Central memory CD8-positive, alpha-beta T cell (primary cell): ENCODE data around the gene CAPN8.

Experiments
- ATAC-seq: fragments of 150-1000 bp; cut with Tn5 transposase; replicated peaks from 2 replicates; pipeline ENCODE4 v1.10.0; 2022; ENCODE audit warnings: mild to moderate bottlenecking, moderate FRiP score, moderate number of reproducible peaks; ENCODE audit not compliant: poor library complexity, severe bottlenecking; ENCODE audit errors: extremely low read depth
- DNase-seq, 2 donors: peaks; one replicate each; pipeline ENCODE4 v3.0.0; 2021; ENCODE audit warnings: low spot score in 2 of 2
- H3K27ac Mint-ChIP-seq: one replicate; pipeline ENCODE4 v1.8.0; 2022; ENCODE audit warnings: low read depth, mild to moderate bottlenecking, moderate library complexity, mixed read lengths
- H3K27me3 Mint-ChIP-seq: one replicate; pipeline ENCODE4 v1.8.0; 2022; ENCODE audit warnings: mixed read lengths
- H3K36me3 Mint-ChIP-seq: one replicate; pipeline ENCODE4 v1.8.0; 2022; ENCODE audit warnings: mild to moderate bottlenecking, moderate library complexity, mixed read lengths; ENCODE audit not compliant: insufficient read depth
- H3K4me1 Mint-ChIP-seq: one replicate; pipeline ENCODE4 v1.8.0; 2022; ENCODE audit warnings: mixed read lengths
- H3K4me3 Mint-ChIP-seq: one replicate; pipeline ENCODE4 v1.8.0; 2022; ENCODE audit warnings: mild to moderate bottlenecking, moderate library complexity, mixed read lengths
- H3K9me3 Mint-ChIP-seq: one replicate; pipeline ENCODE4 v1.8.0; 2022; ENCODE audit warnings: mixed read lengths

Gene CAPN8

GRCh38 chr1:223545343-223545742 lies 120.2 kb downstream of the CAPN8 start:
- Mint-ChIP-seq H3K9me3 (peaks cover 10% of the 10 kb centered on the region), H3K4me3 (no peak overlapping the region), H3K36me3 (peaks cover 2% of the 10 kb centered on the region), H3K4me1 (no peaks in the 10 kb centered on the region), H3K27me3 (peaks cover 48% of the 10 kb centered on the region), H3K27ac (no peak overlapping the region)
- no peak for DNase-seq
- ATAC-seq: no peak

- Mint-ChIP-seq H3K27ac (no peak overlapping the region), H3K27me3 (peaks cover 44% of the 10 kb centered on the region), H3K36me3 (peaks cover 2% of the 10 kb centered on the region), H3K4me3 (no peak overlapping the region), H3K4me1 (no peaks in the 10 kb centered on the region), H3K9me3 (peaks cover 6% of the 10 kb centered on the region)
- ATAC-seq: no peak
- no peak for DNase-seq
Measured at GRCh38 chr1:223543560-223543959, 121.9 kb downstream of the CAPN8 start.

GRCh38 chr1:223542831-223543230 lies 122.7 kb downstream of the CAPN8 start:
- peaks cover 44% of the 10 kb centered on the region for H3K27me3 Mint-ChIP-seq
- peaks cover under 1% of the 10 kb centered on the region for H3K36me3 Mint-ChIP-seq
- H3K9me3 Mint-ChIP-seq: no peaks in the 10 kb centered on the region
- H3K4me1 Mint-ChIP-seq: no peaks in the 10 kb centered on the region
- no peak overlapping the region for H3K4me3 Mint-ChIP-seq
- DNase-seq (no peak), ATAC-seq (no peak)
- no peak overlapping the region for H3K27ac Mint-ChIP-seq

- H3K9me3 Mint-ChIP-seq: no peaks in the 10 kb centered on the region
- H3K4me3 Mint-ChIP-seq: no peak overlapping the region
- no peaks in the 10 kb centered on the region for H3K4me1 Mint-ChIP-seq
- DNase-seq (no peak), ATAC-seq (no peak)
- H3K27me3 Mint-ChIP-seq: peaks cover 56% of the 10 kb centered on the region
- no peak overlapping the region for H3K27ac Mint-ChIP-seq
- no peaks in the 10 kb centered on the region for H3K36me3 Mint-ChIP-seq
Measured at GRCh38 chr1:223540485-223541106, 124.9 kb downstream of the CAPN8 start.

GRCh38 chr1:223539750-223540149 lies 125.8 kb downstream of the CAPN8 start:
- H3K27ac Mint-ChIP-seq: no peak overlapping the region
- no peak for ATAC-seq
- no peaks in the 10 kb centered on the region for H3K4me1 Mint-ChIP-seq
- H3K36me3 Mint-ChIP-seq: no peaks in the 10 kb centered on the region
- no peak overlapping the region for H3K4me3 Mint-ChIP-seq
- peaks cover 57% of the 10 kb centered on the region for H3K27me3 Mint-ChIP-seq
- no peak for DNase-seq
- no peaks in the 10 kb centered on the region for H3K9me3 Mint-ChIP-seq

- DNase-seq: no peak
- no peaks in the 10 kb centered on the region for H3K36me3 Mint-ChIP-seq
- no peak for ATAC-seq
- no peaks in the 10 kb centered on the region for H3K4me1 Mint-ChIP-seq
- H3K27me3 Mint-ChIP-seq: peaks cover 54% of the 10 kb centered on the region
- no peaks in the 10 kb centered on the region for H3K9me3 Mint-ChIP-seq
- peak overlapping the region; percentile 36 for H3K27ac Mint-ChIP-seq
- no peak overlapping the region for H3K4me3 Mint-ChIP-seq
Measured at GRCh38 chr1:223538981-223539380, 126.5 kb downstream of the CAPN8 start.

- DNase-seq (no peak), ATAC-seq (no peak)
- Mint-ChIP-seq H3K4me3 (no peak overlapping the region), H3K27me3 (peaks cover 76% of the 10 kb centered on the region), H3K9me3 (no peaks in the 10 kb centered on the region), H3K36me3 (no peaks in the 10 kb centered on the region), H3K27ac (no peak overlapping the region), H3K4me1 (no peaks in the 10 kb centered on the region)
Measured at GRCh38 chr1:223535319-223535718, 130.2 kb downstream of the CAPN8 start.

GRCh38 chr1:223534677-223535076 lies 130.8 kb downstream of the CAPN8 start:
- DNase-seq (no peak), ATAC-seq (no peak)

GRCh38 chr1:223533708-223534107 lies 131.8 kb downstream of the CAPN8 start:
- Mint-ChIP-seq H3K27me3 (peaks cover 72% of the 10 kb centered on the region), H3K9me3 (no peaks in the 10 kb centered on the region), H3K4me1 (no peaks in the 10 kb centered on the region), H3K27ac (no peak overlapping the region), H3K36me3 (no peaks in the 10 kb centered on the region), H3K4me3 (no peak overlapping the region)
- ATAC-seq (no peak), DNase-seq (no peak)

More at GRCh38 chr1:223534677-223535076, 130.8 kb downstream of the CAPN8 start:
- H3K9me3 Mint-ChIP-seq: no peaks in the 10 kb centered on the region
- H3K4me3 Mint-ChIP-seq: no peak overlapping the region
- no peak overlapping the region for H3K27ac Mint-ChIP-seq
- H3K4me1 Mint-ChIP-seq: no peaks in the 10 kb centered on the region
- no peaks in the 10 kb centered on the region for H3K36me3 Mint-ChIP-seq
- H3K27me3 Mint-ChIP-seq: peaks cover 70% of the 10 kb centered on the region

GRCh38 chr1:223531742-223532341 lies 133.7 kb downstream of the CAPN8 start:
- DNase-seq (no peak), ATAC-seq (no peak)
- Mint-ChIP-seq H3K4me1 (no peaks in the 10 kb centered on the region), H3K27me3 (peaks cover 63% of the 10 kb centered on the region), H3K4me3 (no peak overlapping the region), H3K27ac (no peak overlapping the region), H3K9me3 (no peaks in the 10 kb centered on the region), H3K36me3 (no peaks in the 10 kb centered on the region)

- ATAC-seq (no peak), DNase-seq (no peak)
- Mint-ChIP-seq H3K9me3 (no peaks in the 10 kb centered on the region), H3K27me3 (peaks cover 47% of the 10 kb centered on the region), H3K4me1 (no peaks in the 10 kb centered on the region), H3K27ac (no peak overlapping the region), H3K36me3 (no peaks in the 10 kb centered on the region), H3K4me3 (no peak overlapping the region)
Measured at GRCh38 chr1:223525957-223526356, 139.5 kb downstream of the CAPN8 start.

GRCh38 chr1:223525546-223525945 lies 140.0 kb downstream of the CAPN8 start:
- no peaks in the 10 kb centered on the region for H3K36me3 Mint-ChIP-seq
- H3K27me3 Mint-ChIP-seq: peaks cover 47% of the 10 kb centered on the region
- H3K27ac Mint-ChIP-seq: no peak overlapping the region
- no peaks in the 10 kb centered on the region for H3K4me1 Mint-ChIP-seq
- H3K4me3 Mint-ChIP-seq: no peak overlapping the region
- DNase-seq (no peak), ATAC-seq (no peak)
- H3K9me3 Mint-ChIP-seq: no peaks in the 10 kb centered on the region

- peaks cover 50% of the 10 kb centered on the region for H3K27me3 Mint-ChIP-seq
- H3K4me3 Mint-ChIP-seq: no peak overlapping the region
- no peak for ATAC-seq
- no peak for DNase-seq
- no peak overlapping the region for H3K27ac Mint-ChIP-seq
- no peaks in the 10 kb centered on the region for H3K4me1 Mint-ChIP-seq
- no peaks in the 10 kb centered on the region for H3K9me3 Mint-ChIP-seq
- H3K36me3 Mint-ChIP-seq: no peaks in the 10 kb centered on the region
Measured at GRCh38 chr1:223524930-223525451, 140.5 kb downstream of the CAPN8 start.
